GM12801 (cell line): ENCODE measurements around the gene TMC1.

Source experiments
- TF ChIP-seq, protein P1 (sequence below): IDR thresholded peaks from one replicate; pipeline ENCODE4 v1.5.1; 2011; ENCODE audit warnings: control low read depth; ENCODE audit not compliant: insufficient read length; ENCODE audit errors: extremely low read depth

The TMC1 gene

GRCh38 chr9:72650206-72650605, 128.8 kb downstream of the TMC1 start:
- TF ChIP-seq, protein P1, sequence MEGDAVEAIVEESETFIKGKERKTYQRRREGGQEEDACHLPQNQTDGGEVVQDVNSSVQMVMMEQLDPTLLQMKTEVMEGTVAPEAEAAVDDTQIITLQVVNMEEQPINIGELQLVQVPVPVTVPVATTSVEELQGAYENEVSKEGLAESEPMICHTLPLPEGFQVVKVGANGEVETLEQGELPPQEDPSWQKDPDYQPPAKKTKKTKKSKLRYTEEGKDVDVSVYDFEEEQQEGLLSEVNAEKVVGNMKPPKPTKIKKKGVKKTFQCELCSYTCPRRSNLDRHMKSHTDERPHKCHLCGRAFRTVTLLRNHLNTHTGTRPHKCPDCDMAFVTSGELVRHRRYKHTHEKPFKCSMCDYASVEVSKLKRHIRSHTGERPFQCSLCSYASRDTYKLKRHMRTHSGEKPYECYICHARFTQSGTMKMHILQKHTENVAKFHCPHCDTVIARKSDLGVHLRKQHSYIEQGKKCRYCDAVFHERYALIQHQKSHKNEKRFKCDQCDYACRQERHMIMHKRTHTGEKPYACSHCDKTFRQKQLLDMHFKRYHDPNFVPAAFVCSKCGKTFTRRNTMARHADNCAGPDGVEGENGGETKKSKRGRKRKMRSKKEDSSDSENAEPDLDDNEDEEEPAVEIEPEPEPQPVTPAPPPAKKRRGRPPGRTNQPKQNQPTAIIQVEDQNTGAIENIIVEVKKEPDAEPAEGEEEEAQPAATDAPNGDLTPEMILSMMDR, result no peak

DNA sequence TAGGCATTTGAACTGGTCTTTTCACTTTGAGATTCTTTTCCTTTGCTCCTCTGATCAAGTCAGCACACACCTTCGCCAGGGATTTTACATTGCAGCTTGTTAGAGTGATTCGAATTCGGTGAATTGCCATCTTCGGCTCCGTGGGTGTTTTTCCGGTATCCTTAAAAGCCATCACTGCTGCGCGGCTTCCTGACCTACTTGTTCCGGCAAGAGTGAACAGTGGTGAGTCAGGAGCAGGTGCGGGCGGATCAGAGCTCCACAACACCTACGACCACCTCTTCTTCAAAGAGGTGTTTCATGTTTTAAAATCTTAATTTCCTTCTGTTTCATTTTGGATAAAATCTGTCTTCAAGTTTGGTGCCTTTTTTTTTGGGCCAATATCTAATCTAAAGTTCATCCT, 134.6 kb downstream of the TMC1 start:
- TF ChIP-seq, protein P1, result no peak

DNA sequence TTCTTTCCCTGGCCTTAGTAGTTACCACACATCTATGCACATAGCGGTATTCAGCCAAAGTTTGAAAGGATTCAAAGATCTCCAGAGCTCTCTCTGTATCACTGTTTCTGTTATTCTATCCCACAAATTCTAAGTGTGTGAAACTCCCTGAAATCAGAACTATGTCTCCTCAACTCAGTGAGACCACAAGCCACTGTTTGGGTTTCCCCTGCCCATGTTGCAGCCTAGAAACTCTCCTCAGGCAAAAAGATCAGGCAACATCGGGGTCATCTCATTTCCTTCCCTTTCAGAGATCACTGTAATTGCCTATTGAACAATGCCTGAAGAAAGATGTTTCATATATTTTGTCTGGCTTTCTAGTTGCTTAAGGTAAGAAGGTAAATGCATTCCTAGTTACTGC, 135.6 kb downstream of the TMC1 start:
- TF ChIP-seq, protein P1, result no peak

DNA sequence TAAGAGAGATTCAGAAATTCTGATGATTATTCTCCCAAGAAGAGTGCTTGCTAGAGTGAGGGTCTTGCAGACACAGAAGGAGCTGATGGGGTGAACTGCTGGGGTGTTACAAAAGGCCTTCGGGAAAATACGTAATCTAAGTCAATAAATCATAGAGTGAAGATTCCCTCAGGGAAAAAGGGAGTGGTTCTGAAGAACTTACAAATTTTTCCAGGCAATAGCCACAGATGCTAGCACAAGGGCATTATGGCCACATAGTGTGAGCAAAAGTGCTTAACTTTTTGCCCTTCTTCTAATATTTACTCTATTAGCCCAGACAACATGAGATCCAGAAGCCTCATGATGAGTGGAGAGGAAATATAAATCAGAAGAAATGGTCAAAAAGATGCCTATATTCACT, 137.3 kb downstream of the TMC1 start:
- TF ChIP-seq, protein P1, result no peak

DNA sequence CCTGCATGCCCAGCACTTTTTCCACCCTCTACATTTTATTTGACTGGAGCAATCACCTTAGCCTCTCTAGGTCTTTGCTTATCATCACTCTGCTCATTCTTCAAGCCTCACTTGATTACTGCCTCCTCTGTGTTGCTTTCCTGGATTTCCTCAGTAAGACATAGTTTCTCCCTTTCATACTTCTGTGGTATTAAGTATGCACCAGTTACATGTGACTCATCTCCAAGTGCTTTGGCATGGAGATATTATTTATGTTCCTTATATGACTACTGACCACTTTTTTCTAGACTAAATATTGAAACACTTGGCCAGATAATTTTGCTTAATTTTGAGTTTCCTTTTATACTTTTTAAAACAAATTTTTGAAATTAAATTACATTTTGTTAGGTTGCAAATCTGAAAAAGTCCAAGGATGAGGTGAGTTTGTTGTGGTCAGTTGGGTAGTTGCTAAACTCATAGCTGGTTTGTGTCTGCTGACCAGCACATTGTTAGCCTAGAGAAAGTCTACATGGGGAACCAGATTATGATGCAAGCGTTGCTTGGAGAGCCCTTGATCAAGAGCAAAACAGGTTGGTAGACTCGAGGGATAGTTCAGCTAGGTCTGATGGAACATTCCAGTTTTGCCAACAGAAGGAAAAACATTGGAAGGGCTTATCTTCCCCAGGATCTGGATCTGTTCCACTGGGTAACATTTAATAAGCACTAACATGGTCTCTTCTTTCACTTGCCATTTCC, 140.2 kb downstream of the TMC1 start:
- TF ChIP-seq, protein P1, result no peak

- TF ChIP-seq, protein P1, result no peak
Measured at GRCh38 chr9:72665421-72665820, 144.0 kb downstream of the TMC1 start.

GRCh38 chr9:72667181-72667580, 145.8 kb downstream of the TMC1 start:
- TF ChIP-seq, protein P1, result no peak

GRCh38 chr9:72674961-72675360, 153.6 kb downstream of the TMC1 start:
- TF ChIP-seq, protein P1, result no peak
